Measurements from ENCODE around the gene RASGRP3.

The RASGRP3 gene

DNA sequence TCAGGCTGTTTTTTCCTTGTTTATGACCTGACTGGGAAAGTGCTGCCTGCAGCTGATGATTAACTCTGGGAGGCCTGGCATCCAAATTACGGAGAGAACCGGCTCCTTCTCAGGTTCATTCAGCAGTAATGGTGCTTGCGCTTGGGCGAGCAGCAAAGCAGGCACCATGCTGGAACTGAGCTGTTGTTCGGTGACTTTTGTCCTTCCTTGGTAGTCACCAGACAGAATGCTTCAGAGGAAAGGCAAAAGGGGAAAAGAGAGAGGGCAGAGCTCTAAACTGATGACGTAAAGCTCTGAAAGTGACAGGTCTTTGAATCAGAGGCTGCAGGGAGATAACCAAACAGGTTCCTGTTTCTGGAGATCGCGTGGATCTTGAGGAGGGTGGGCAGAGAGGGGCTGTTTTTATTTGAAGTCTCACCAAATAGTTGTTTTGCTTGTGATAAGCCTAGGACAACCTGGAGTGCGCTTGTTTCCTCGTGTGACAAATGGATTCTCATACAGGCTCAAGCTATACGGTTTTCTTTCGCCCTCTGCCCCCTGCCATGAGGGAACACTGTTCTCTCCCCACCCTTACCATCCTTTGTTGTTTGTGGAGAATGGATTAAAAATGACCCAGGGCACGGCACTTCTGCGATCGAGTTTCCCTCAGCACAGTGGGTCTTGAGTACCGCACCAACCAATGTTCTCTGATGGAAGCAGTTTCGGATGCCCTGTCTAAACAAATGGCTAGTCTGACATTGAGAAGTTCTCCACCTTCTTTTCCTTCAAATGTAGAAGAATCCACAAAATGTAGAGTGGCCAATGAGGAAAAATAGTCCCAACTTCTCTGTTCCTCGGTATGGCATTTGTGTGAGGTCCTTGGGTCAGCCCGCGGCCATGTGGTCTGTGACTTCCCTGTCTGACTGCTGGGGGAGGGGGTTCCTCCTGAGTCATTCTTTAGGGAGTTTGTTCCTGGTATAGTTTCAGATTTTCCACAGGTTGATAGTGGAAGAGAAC lies 1.3 kb downstream of the RASGRP3 start:
- Histone ChIP-seq H3K27me3 (ENCODE audit: control insufficient read depth, insufficient read depth, low read length, poor library complexity, severe bottlenecking) (no peaks in the 10 kb centered on the region), H3K27ac (ENCODE audit: insufficient read depth, low read depth, low read length, poor library complexity, severe bottlenecking) (no peak overlapping the region), H3K4me3 (ENCODE audit: insufficient read depth, low read depth, low read length) (no peak overlapping the region), H3K9me3 (ENCODE audit: control insufficient read depth, low read length) (no peaks in the 10 kb centered on the region), H3K36me3 (ENCODE audit: control insufficient read depth, insufficient read depth, low read length) (no peaks in the 10 kb centered on the region), H3K4me1 (ENCODE audit: control insufficient read depth, insufficient read depth, low read length) (peaks cover 16% of the 10 kb centered on the region)
- 79 to 82% methylated on average over 18 to 20 of the region's 20 CpGs for WGBS, 2 experiments

GRCh38 chr2:33478968-33479731 lies 2.7 kb downstream of the RASGRP3 start:
- H3K4me3 ChIP-seq (ENCODE audit: insufficient read depth, low read depth, low read length) = no peak overlapping the region
- no peaks in the 10 kb centered on the region for H3K27me3 ChIP-seq (ENCODE audit: control insufficient read depth, insufficient read depth, low read length, poor library complexity, severe bottlenecking)
- no peaks in the 10 kb centered on the region for H3K9me3 ChIP-seq (ENCODE audit: control insufficient read depth, low read length)
- peaks cover 16% of the 10 kb centered on the region for H3K4me1 ChIP-seq (ENCODE audit: control insufficient read depth, insufficient read depth, low read length)
- no peaks in the 10 kb centered on the region for H3K36me3 ChIP-seq (ENCODE audit: control insufficient read depth, insufficient read depth, low read length)
- no peak overlapping the region for H3K27ac ChIP-seq (ENCODE audit: insufficient read depth, low read depth, low read length, poor library complexity, severe bottlenecking)
- whole genome bisulfite sequencing, 2 experiments = 96 to 97% methylated on average over 9 of the region's 9 CpGs

DNA sequence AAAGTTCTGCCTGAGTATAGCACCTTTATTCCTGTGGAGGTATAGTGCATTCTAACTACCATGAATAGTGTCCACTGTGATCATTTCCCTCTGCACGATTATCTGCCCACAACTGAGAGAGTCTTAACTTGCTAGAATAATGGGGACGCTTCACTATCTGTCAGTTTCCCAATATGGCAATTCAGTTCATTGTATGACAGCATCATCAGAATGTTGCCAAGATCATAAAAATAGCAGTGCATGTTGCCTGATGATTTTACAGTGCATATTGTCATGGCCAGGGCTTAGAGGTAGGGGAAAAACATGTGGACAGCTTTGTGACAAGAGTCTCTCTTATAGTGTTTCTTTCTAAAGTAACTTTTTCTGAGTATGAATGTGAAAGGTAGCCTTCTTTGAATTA lies 6.1 kb downstream of the RASGRP3 start:
- H3K4me1 ChIP-seq (ENCODE audit: control insufficient read depth, insufficient read depth, low read length) = peaks cover 1% of the 10 kb centered on the region
- no peaks in the 10 kb centered on the region for H3K27me3 ChIP-seq (ENCODE audit: control insufficient read depth, insufficient read depth, low read length, poor library complexity, severe bottlenecking)
- WGBS, 2 experiments = 91 to 100% methylated on average over 2 of the region's 2 CpGs
- H3K36me3 ChIP-seq (ENCODE audit: control insufficient read depth, insufficient read depth, low read length) = no peaks in the 10 kb centered on the region
- no peak overlapping the region for H3K4me3 ChIP-seq (ENCODE audit: insufficient read depth, low read depth, low read length)
- H3K27ac ChIP-seq (ENCODE audit: insufficient read depth, low read depth, low read length, poor library complexity, severe bottlenecking) = no peak overlapping the region
- H3K9me3 ChIP-seq (ENCODE audit: control insufficient read depth, low read length) = no peaks in the 10 kb centered on the region

GRCh38 chr2:33484042-33484621 lies 7.7 kb downstream of the RASGRP3 start:
- H3K4me1 ChIP-seq (ENCODE audit: control insufficient read depth, insufficient read depth, low read length) = no peaks in the 10 kb centered on the region
- no peaks in the 10 kb centered on the region for H3K9me3 ChIP-seq (ENCODE audit: control insufficient read depth, low read length)
- no peak overlapping the region for H3K27ac ChIP-seq (ENCODE audit: insufficient read depth, low read depth, low read length, poor library complexity, severe bottlenecking)
- no peaks in the 10 kb centered on the region for H3K36me3 ChIP-seq (ENCODE audit: control insufficient read depth, insufficient read depth, low read length)
- H3K27me3 ChIP-seq (ENCODE audit: control insufficient read depth, insufficient read depth, low read length, poor library complexity, severe bottlenecking) = no peaks in the 10 kb centered on the region
- H3K4me3 ChIP-seq (ENCODE audit: insufficient read depth, low read depth, low read length) = no peak overlapping the region
- WGBS, 2 experiments = 93 to 94% methylated on average over 2 of the region's 2 CpGs

- no peaks in the 10 kb centered on the region for H3K27me3 ChIP-seq (ENCODE audit: control insufficient read depth, insufficient read depth, low read length, poor library complexity, severe bottlenecking)
- 93 to 94% methylated on average over 2 of the region's 2 CpGs for WGBS, 2 experiments
Measured at GRCh38 chr2:33485051-33485450, 8.6 kb downstream of the RASGRP3 start.

DNA sequence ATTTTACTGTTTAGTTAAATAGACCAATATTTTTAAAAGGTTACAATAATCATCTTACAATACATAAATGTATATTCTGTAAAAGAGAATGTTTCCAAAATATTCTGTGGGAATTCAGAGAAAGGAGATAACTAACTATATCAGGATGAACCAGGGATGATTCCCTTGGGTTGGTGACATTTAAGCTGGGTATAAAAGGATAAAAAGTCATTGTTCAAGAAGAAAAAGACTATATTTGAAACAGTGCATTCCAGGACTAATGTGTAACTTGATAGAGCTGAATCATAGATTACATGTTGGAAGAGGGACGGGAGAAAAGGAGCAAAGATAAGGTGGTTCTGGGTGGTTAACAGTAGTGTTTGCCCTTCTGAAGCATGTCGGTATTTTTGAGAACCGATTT lies 10.1 kb downstream of the RASGRP3 start:
- Histone ChIP-seq H3K36me3 (ENCODE audit: control insufficient read depth, insufficient read depth, low read length) (no peaks in the 10 kb centered on the region), H3K4me3 (ENCODE audit: insufficient read depth, low read depth, low read length) (no peak overlapping the region), H3K9me3 (ENCODE audit: control insufficient read depth, low read length) (no peaks in the 10 kb centered on the region), H3K27me3 (ENCODE audit: control insufficient read depth, insufficient read depth, low read length, poor library complexity, severe bottlenecking) (no peaks in the 10 kb centered on the region), H3K4me1 (ENCODE audit: control insufficient read depth, insufficient read depth, low read length) (no peaks in the 10 kb centered on the region), H3K27ac (ENCODE audit: insufficient read depth, low read depth, low read length, poor library complexity, severe bottlenecking) (no peak overlapping the region)
- 82 to 94% methylated on average over 1 of the region's 3 CpGs for WGBS, 2 experiments

More at GRCh38 chr2:33485051-33485450, 8.6 kb downstream of the RASGRP3 start:
- H3K27ac ChIP-seq (ENCODE audit: insufficient read depth, low read depth, low read length, poor library complexity, severe bottlenecking) = no peak overlapping the region
- H3K9me3 ChIP-seq (ENCODE audit: control insufficient read depth, low read length) = no peaks in the 10 kb centered on the region
- no peaks in the 10 kb centered on the region for H3K36me3 ChIP-seq (ENCODE audit: control insufficient read depth, insufficient read depth, low read length)
- H3K4me3 ChIP-seq (ENCODE audit: insufficient read depth, low read depth, low read length) = no peak overlapping the region
- no peaks in the 10 kb centered on the region for H3K4me1 ChIP-seq (ENCODE audit: control insufficient read depth, insufficient read depth, low read length)

- no peaks in the 10 kb centered on the region for H3K27me3 ChIP-seq (ENCODE audit: control insufficient read depth, insufficient read depth, low read length, poor library complexity, severe bottlenecking)
- H3K36me3 ChIP-seq (ENCODE audit: control insufficient read depth, insufficient read depth, low read length) = no peaks in the 10 kb centered on the region
- no peaks in the 10 kb centered on the region for H3K9me3 ChIP-seq (ENCODE audit: control insufficient read depth, low read length)
- H3K27ac ChIP-seq (ENCODE audit: insufficient read depth, low read depth, low read length, poor library complexity, severe bottlenecking) = no peak overlapping the region
- no peak overlapping the region for H3K4me3 ChIP-seq (ENCODE audit: insufficient read depth, low read depth, low read length)
- 80 to 83% methylated on average over 1 to 2 of the region's 2 CpGs for WGBS, 2 experiments
- H3K4me1 ChIP-seq (ENCODE audit: control insufficient read depth, insufficient read depth, low read length) = no peaks in the 10 kb centered on the region
Measured at GRCh38 chr2:33488178-33488690, 11.8 kb downstream of the RASGRP3 start.

- Histone ChIP-seq H3K27me3 (ENCODE audit: control insufficient read depth, insufficient read depth, low read length, poor library complexity, severe bottlenecking) (no peaks in the 10 kb centered on the region), H3K9me3 (ENCODE audit: control insufficient read depth, low read length) (no peaks in the 10 kb centered on the region), H3K4me1 (ENCODE audit: control insufficient read depth, insufficient read depth, low read length) (no peaks in the 10 kb centered on the region), H3K27ac (ENCODE audit: insufficient read depth, low read depth, low read length, poor library complexity, severe bottlenecking) (no peak overlapping the region), H3K4me3 (ENCODE audit: insufficient read depth, low read depth, low read length) (no peak overlapping the region), H3K36me3 (ENCODE audit: control insufficient read depth, insufficient read depth, low read length) (no peaks in the 10 kb centered on the region)
- WGBS, 2 experiments = 92 to 95% methylated on average over 7 to 8 of the region's 8 CpGs
Measured at GRCh38 chr2:33488715-33489540, 12.5 kb downstream of the RASGRP3 start.

DNA sequence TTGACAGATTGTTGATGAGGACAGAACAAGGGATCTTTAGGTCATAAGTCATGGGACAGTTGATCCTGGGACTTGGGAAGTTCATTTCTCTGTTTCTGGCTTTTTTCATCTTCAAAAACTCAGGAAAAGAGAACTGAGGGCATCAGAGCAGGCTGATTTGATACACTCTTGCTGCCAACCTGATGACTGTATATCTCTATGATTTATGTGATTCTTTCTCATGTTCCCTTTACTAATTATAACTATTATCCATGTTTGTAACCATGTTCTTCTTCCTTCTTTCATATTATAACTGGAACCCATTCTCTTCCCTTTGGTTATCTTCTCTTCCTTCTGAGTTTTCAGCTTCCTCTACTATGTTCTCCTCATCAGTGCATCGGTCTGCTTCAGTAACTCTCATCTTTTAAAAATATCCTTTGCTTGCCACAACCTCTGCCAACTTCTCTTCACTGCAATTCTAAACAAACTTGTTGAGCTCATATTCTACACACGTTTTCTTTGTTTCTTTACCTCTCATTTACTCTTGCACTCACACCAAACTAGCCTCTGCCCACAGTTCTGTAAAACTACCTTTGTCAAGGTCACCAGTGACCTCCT lies 13.5 kb downstream of the RASGRP3 start:
- Histone ChIP-seq H3K9me3 (ENCODE audit: control insufficient read depth, low read length) (no peaks in the 10 kb centered on the region), H3K27me3 (ENCODE audit: control insufficient read depth, insufficient read depth, low read length, poor library complexity, severe bottlenecking) (no peaks in the 10 kb centered on the region), H3K4me3 (ENCODE audit: insufficient read depth, low read depth, low read length) (no peak overlapping the region), H3K36me3 (ENCODE audit: control insufficient read depth, insufficient read depth, low read length) (no peaks in the 10 kb centered on the region), H3K4me1 (ENCODE audit: control insufficient read depth, insufficient read depth, low read length) (no peaks in the 10 kb centered on the region), H3K27ac (ENCODE audit: insufficient read depth, low read depth, low read length, poor library complexity, severe bottlenecking) (no peak overlapping the region)
- WGBS, 2 experiments = 87 to 88% methylated on average over 2 of the region's 2 CpGs
